Pancreas (tissue), 10 donors: ENCODE results near the gene RTN3. TPM values are rescaled to one million over a fixed set of nuclear protein-coding genes. Genes with fewer than 3 reads are reported as not detected.

Experiments used
- ATAC-seq, 4 donors: fragments of 200-7000 bp; cut with Tn5 transposase; one replicate each; pipeline versions ENCODE4 v1.8.0 to v1.9.1; 2020; ENCODE audit warnings: mild to moderate bottlenecking in 4 of 4, moderate library complexity in 4 of 4
- DNase-seq, 6 donors: peaks; one replicate each; pipeline ENCODE4 v3.0.0-alpha.2; 2020
- FAIRE-seq: peaks from 2 replicates; lab custom pipeline; 2012; peaks lifted over from hg19 to GRCh38; lab: Jason Lieb, UNC
- H3K27ac ChIP-seq, 4 donors: fragments of 200-600 bp; sonication (generic); 1 replicate in 3 of 4; 2 replicates in 1 of 4; pipeline versions ENCODE4 v1.5.0 to v1.8.0; 2020
- H3K27me3 ChIP-seq, 4 donors: fragments of 200-600 bp; one replicate each; pipeline ENCODE4 v1.8.0; 2021
- H3K36me3 ChIP-seq, 3 donors: fragments of 200-600 bp; sonication (generic) in 1 of 3; one replicate each; pipeline versions ENCODE4 v1.5.0 to v1.8.0; 2020 to 2021
- H3K4me1 ChIP-seq, 3 donors: fragments of 200-600 bp; one replicate each; pipeline ENCODE4 v1.8.0; 2021
- H3K4me3 ChIP-seq, 4 donors: fragments of 200-600 bp; sonication (generic) in 2 of 4; one replicate each; pipeline versions ENCODE4 v1.5.0 to v1.8.0; 2020 to 2021
- H3K9me3 ChIP-seq, 4 donors: fragments of 200-600 bp; one replicate each; pipeline ENCODE4 v1.8.0; 2021
- WGBS, 2 donors: extraction: QIAGEN DNeasy Blood & Tissue Kit; methylation state at CpG; one replicate each; pipeline ENCODE4 v1.1.7; 2013; 5-methylcytosine and 5-hydroxymethylcytosine counted together
- intact Hi-C, 3 donors: fragments of 100-400 bp; cut with DNase I; formaldehyde crosslinking; loops; one replicate each; pipeline versions ENCODE4 v1.11.1 to v1.14.2; 2022
- polyA plus RNA-seq, 2 donors: library from polyadenylated mRNA; stranded (reverse); fragments of 200-250 nt; gene quantifications; one replicate each; pipeline ENCODE4 v1.2.3, GENCODE V29; 2013
- total RNA-seq, 6 donors: library from RNA; stranded (reverse); fragmentation: NEBNext Ultra II Directional in 4 of 6; extraction: Animal tissue kit (Norgen Biotek cat#: 25700) in 4 of 6; gene quantifications; one replicate each; pipeline versions ENCODE4 v1.2.1 to v1.2.4, GENCODE V29; 2021 to 2023
- TF ChIP-seq, protein P1 (sequence below), 4 donors: fragments of 200-600 bp; sonication (generic) in 3 of 4; IDR thresholded peaks; one replicate each; pipeline versions ENCODE4 v1.5.0 to v1.8.0; 2021; ENCODE audit warnings: antibody characterized with exemption in 4 of 4
- donor health status: healthy with polysubstance abuse.
- donor health status: DM: no; HTN: no; CAD: no; lungs with moderate emphysema.
- donor health status: DM: no; HTN: no; CAD: no.
- donor health status: control.
- donor health status: control.
- donor health status: Bipolar disorder and iron deficiency.
- donor health status: DM: yes; HTN: yes; CAD: no.
- donor health status: DM: no; HTN: no; CAD: no.
- donor health status: DM: no; HTN: no; CAD: no.
- donor health status: DM: yes; HTN: yes; CAD: no.

RTN3 gene
- total and polyA plus RNA-seq, 8 donors = 40.2 to 79.6 (median 63.9) TPM

DNA sequence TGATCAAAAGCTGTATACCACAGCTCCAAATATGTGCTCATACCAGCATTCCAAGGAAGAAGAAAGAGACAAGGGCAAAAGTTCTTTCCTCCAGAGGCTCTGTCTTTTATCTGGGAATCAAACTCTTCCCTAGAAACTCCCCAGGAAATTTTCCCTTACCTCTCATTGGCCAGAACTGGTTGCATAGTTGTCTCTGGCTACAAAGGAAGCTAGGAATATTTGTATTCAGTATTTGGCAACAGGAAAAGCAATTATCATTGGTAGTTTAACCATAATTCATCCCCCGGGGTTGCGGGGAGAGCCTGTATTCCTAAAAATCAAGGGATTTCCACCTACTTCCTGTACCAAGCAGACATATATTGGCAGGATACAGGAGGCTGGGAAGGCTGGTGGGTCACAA is 97.7 kb downstream of the RTN3 start:
- no peak for DNase-seq
- H3K36me3 ChIP-seq = no peaks in the 10 kb centered on the region

DNA sequence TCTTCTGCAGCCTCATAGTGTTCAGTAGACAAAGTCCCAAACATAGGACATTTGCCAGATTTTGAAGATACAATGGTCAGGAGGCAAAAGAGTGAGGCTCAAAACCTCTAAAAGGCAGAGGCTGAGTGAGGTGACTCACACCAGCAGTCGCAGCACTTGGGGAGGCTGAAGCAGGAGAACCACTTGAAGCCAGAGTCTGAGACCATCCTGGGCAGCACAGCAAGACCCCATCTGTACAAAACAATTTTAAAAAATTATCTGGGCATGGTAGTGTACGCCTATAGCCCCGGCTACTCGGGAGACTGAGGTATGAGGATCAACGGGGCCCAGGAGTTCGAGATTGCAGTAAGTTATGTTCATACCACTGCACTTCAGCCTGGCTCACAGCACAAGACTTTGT is 101.4 kb downstream of the RTN3 start:
- TF ChIP-seq, protein P1, sequence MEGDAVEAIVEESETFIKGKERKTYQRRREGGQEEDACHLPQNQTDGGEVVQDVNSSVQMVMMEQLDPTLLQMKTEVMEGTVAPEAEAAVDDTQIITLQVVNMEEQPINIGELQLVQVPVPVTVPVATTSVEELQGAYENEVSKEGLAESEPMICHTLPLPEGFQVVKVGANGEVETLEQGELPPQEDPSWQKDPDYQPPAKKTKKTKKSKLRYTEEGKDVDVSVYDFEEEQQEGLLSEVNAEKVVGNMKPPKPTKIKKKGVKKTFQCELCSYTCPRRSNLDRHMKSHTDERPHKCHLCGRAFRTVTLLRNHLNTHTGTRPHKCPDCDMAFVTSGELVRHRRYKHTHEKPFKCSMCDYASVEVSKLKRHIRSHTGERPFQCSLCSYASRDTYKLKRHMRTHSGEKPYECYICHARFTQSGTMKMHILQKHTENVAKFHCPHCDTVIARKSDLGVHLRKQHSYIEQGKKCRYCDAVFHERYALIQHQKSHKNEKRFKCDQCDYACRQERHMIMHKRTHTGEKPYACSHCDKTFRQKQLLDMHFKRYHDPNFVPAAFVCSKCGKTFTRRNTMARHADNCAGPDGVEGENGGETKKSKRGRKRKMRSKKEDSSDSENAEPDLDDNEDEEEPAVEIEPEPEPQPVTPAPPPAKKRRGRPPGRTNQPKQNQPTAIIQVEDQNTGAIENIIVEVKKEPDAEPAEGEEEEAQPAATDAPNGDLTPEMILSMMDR (IDR thresholded peaks at IDR 0.05) = no peak
- no peak for FAIRE-seq

More for the DNA sequence above, 97.7 kb downstream of the RTN3 start:
- FAIRE-seq (no peak), ATAC-seq (no peak)
- no peaks in the 10 kb centered on the region for H3K4me1 ChIP-seq
- no peak overlapping the region for H3K27ac ChIP-seq
- TF ChIP-seq, protein P1 (IDR thresholded peaks at IDR 0.05) = no peak
- intact Hi-C loops = loop anchor here in 1 of 3 donors (10.0 kb wide), 1 partner anchor 46 kb away; no protein-coding TSS in a partner anchor
- no peaks in the 10 kb centered on the region for H3K9me3 ChIP-seq
- H3K27me3 ChIP-seq = no peaks in the 10 kb centered on the region
- 69 to 72% methylated on average over 2 of the region's 2 CpGs for WGBS, 2 donors
- no peak overlapping the region for H3K4me3 ChIP-seq

DNA sequence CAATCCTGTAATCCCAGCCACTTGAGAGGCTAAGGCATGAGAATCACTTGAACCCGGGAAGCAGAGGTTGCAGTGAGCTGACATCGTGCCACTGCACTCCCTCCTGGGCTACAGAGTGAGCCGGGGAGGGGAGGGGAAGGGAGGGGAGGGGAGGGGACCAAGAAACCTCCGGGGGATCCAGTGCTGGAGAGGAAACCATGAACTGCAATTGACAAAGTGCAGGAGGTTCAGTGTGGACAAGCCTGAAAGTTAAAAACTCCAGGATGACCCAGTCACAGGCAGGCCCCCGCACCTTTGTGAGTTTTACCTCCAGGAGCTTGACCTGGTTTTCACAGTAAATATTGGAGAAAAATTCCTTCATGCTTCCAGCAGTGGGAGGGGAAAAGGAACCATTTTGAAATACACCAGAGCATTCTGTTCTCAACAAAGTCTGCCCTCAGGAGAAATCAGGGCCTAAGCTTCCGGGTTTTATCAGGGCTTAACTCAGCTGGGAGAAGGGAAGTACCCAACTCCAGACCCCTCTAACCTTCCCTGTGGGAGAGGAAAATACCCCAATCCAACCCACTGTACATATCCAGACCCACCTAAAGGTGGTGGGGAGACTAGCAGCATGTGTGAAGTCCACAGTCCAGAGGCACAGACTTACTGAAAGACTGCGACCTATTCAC is 102.8 kb downstream of the RTN3 start:
- peak; percentile 34 to 68 (median 45) for ATAC-seq
- WGBS, 2 donors = 45 to 46% methylated on average over 6 to 7 of the region's 7 CpGs

More for the DNA sequence above, 101.4 kb downstream of the RTN3 start:
- ATAC-seq (no peak), DNase-seq (peak in 1 of 6 donors; percentile 4)
- Histone ChIP-seq H3K4me3 (no peak overlapping the region), H3K27ac (no peak overlapping the region), H3K36me3 (no peaks in the 10 kb centered on the region), H3K4me1 (no peaks in the 10 kb centered on the region), H3K27me3 (no peaks in the 10 kb centered on the region), H3K9me3 (no peaks in the 10 kb centered on the region)
- 93 to 95% methylated on average over 6 of the region's 6 CpGs for WGBS, 2 donors
- intact Hi-C loops = no loop called here

DNA sequence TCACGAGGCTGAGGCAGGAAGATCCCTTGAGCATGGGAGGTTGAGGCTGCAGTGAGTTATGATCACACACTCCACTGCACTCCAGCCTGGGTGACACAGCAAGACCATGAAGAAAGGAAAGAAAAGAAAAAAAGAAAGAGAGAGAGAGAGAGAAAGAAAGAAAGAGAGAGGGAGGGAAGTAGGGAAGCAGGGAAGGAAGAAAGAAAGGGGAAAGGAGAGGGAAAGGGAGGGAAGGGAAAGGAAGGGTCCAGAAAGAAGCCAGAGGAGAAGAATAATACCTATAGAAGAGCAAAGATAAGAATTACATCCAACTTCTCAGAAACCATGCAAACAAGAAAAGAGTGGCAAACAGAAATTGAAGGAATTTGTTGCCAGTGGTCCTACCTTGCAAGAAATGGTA is 104.5 kb downstream of the RTN3 start:
- 75 to 85% methylated on average over 1 of the region's 1 CpG for WGBS, 2 donors
- Histone ChIP-seq H3K4me1 (no peaks in the 10 kb centered on the region), H3K27ac (no peak overlapping the region), H3K4me3 (no peak overlapping the region), H3K27me3 (no peaks in the 10 kb centered on the region), H3K9me3 (no peaks in the 10 kb centered on the region), H3K36me3 (no peaks in the 10 kb centered on the region)
- TF ChIP-seq, protein P1 (IDR thresholded peaks at IDR 0.05) = no peak
- no peak for ATAC-seq
- FAIRE-seq = no peak
- no peak for DNase-seq
- intact Hi-C loops = no loop called here

More for the DNA sequence above, 102.8 kb downstream of the RTN3 start:
- H3K9me3 ChIP-seq = no peaks in the 10 kb centered on the region
- FAIRE-seq (no peak), DNase-seq (no peak)
- no peaks in the 10 kb centered on the region for H3K4me1 ChIP-seq
- H3K36me3 ChIP-seq = no peaks in the 10 kb centered on the region
- intact Hi-C loops = no loop called here
- TF ChIP-seq, protein P1 (IDR thresholded peaks at IDR 0.05) = no peak
- no peaks in the 10 kb centered on the region for H3K27me3 ChIP-seq
- H3K27ac ChIP-seq = peak overlapping the region in 3 of 4 donors; percentile 39 to 58 (median 48)
- no peak overlapping the region for H3K4me3 ChIP-seq
